Smooth muscle cell (in vitro differentiated cells): ENCODE data around the gene GSN. TPM values are rescaled to one million over a fixed set of nuclear protein-coding genes. Genes with fewer than 3 reads are reported as not detected.

Experiments
- DNase-seq: peaks from one replicate; lab custom pipeline; 2025; ENCODE audit not compliant: unreplicated experiment; lab: John Stamatoyannopoulos, UW
- H2AFZ ChIP-seq: fragments of 200-600 bp; sonication (generic); 2 replicates; pipeline ENCODE4 v1.6.0; 2016; ENCODE audit warnings: antibody characterized with exemption, low read depth, mild to moderate bottlenecking
- H3F3A ChIP-seq: fragments of 200-600 bp; sonication (generic); 2 replicates; pipeline ENCODE4 v1.6.0; 2017; ENCODE audit warnings: antibody characterized with exemption, low read depth
- H3K27ac ChIP-seq: fragments of 200-600 bp; sonication (generic); 2 replicates; pipeline ENCODE4 v1.5.1; 2016; ENCODE audit warnings: low read depth, mild to moderate bottlenecking
- H3K27me3 ChIP-seq: fragments of 200-600 bp; sonication (generic); 2 replicates; pipeline ENCODE4 v1.6.1; 2016; ENCODE audit warnings: low read depth, mild to moderate bottlenecking
- H3K36me3 ChIP-seq: fragments of 200-600 bp; sonication (generic); 2 replicates; pipeline ENCODE4 v1.5.1; 2016; ENCODE audit warnings: low read depth
- H3K4me1 ChIP-seq: fragments of 200-600 bp; sonication (generic); 2 replicates; pipeline ENCODE4 v1.5.1; 2016; ENCODE audit warnings: low read depth
- H3K4me2 ChIP-seq: fragments of 200-600 bp; sonication (generic); 2 replicates; pipeline ENCODE4 v1.6.0; 2016; ENCODE audit warnings: mild to moderate bottlenecking
- H3K4me3 ChIP-seq: fragments of 200-600 bp; sonication (generic); 2 replicates; pipeline ENCODE4 v1.5.1; 2016; ENCODE audit warnings: mild to moderate bottlenecking
- H3K79me2 ChIP-seq: fragments of 200-600 bp; sonication (generic); 2 replicates; pipeline ENCODE4 v1.6.0; 2016; ENCODE audit warnings: low read depth, mild to moderate bottlenecking
- H3K9ac ChIP-seq: fragments of 200-600 bp; sonication (generic); 2 replicates; pipeline ENCODE4 v1.6.0; 2016; ENCODE audit warnings: low read depth
- H3K9me3 ChIP-seq: fragments of 200-600 bp; sonication (generic); replicated peaks from 2 replicates; pipeline ENCODE4 v1.5.1; 2016; ENCODE audit warnings: low read depth
- H4K20me1 ChIP-seq: fragments of 200-600 bp; sonication (generic); 2 replicates; pipeline ENCODE4 v1.6.0; 2016; ENCODE audit warnings: low read depth
- CTCF ChIP-seq: fragments of 200-600 bp; sonication (generic); IDR thresholded peaks from 2 replicates; pipeline ENCODE4 v1.5.1; 2017; ENCODE audit warnings: borderline replicate concordance, mild to moderate bottlenecking, antibody characterized with exemption; ENCODE audit not compliant: insufficient read depth, poor library complexity, severe bottlenecking
- WGBS: methylation state at CpG from one replicate; pipeline ENCODE4 v1.1.7; 2016; ENCODE audit warnings: low lambda C conversion rate; 5-methylcytosine and 5-hydroxymethylcytosine counted together
- polyA plus RNA-seq: library from polyadenylated mRNA; unstranded; fragments of >200 nt; fragmentation: Nextera tagmentation; extraction: Ambion mirVana; gene quantifications from 2 replicates; pipeline ENCODE4 v1.2.1, GENCODE V29; 2016
- total RNA-seq: library from RNA; depleted of rRNA; stranded (reverse); fragments of >200 nt; gene quantifications from 2 replicates; pipeline ENCODE4 v1.2.3, GENCODE V29; 2014

Gene GSN
- total and polyA plus RNA-seq, 2 experiments from 2014 or later, result 337 to 685 TPM

GRCh38 chr9:121294151-121294743 is 26.3 kb downstream of the GSN start:
- H3K4me1 ChIP-seq, result peaks cover 27% of the 10 kb centered on the region
- no peaks in the 10 kb centered on the region for H3K9me3 ChIP-seq
- H3K4me2 ChIP-seq, result no peak overlapping the region
- peaks cover 13% of the 10 kb centered on the region for H3F3A ChIP-seq
- TF ChIP-seq CTCF, result no peak
- H4K20me1 ChIP-seq, result peaks cover 98% of the 10 kb centered on the region
- H3K27me3 ChIP-seq, result no peaks in the 10 kb centered on the region
- H3K36me3 ChIP-seq, result peaks cover 2% of the 10 kb centered on the region
- no peak for DNase-seq
- 96% methylated on average over 6 of the region's 6 CpGs for WGBS
- H3K4me3 ChIP-seq, result no peak overlapping the region
- H2AFZ ChIP-seq, result no peak overlapping the region
- peaks cover 71% of the 10 kb centered on the region for H3K79me2 ChIP-seq
- H3K9ac ChIP-seq, result no peak overlapping the region
- H3K27ac ChIP-seq, result no peak overlapping the region

- 95% methylated on average over 13 of the region's 13 CpGs for WGBS
- Histone ChIP-seq H3K9me3 (no peaks in the 10 kb centered on the region), H3K9ac (no peak overlapping the region), H3K4me1 (peaks cover 22% of the 10 kb centered on the region), H3K27ac (no peak overlapping the region), H4K20me1 (peaks cover 98% of the 10 kb centered on the region), H3F3A (peaks cover 7% of the 10 kb centered on the region), H3K4me2 (no peak overlapping the region), H2AFZ (no peak overlapping the region), H3K27me3 (no peaks in the 10 kb centered on the region), H3K4me3 (no peak overlapping the region), H3K79me2 (peaks cover 66% of the 10 kb centered on the region), H3K36me3 (peaks cover 2% of the 10 kb centered on the region)
- no peak for TF ChIP-seq CTCF
- no peak for DNase-seq
Observed at GRCh38 chr9:121294866-121295661, 27.1 kb downstream of the GSN start.

- DNase-seq, result no peak
Observed at GRCh38 chr9:121295662-121296191, 27.8 kb downstream of the GSN start.

More at GRCh38 chr9:121295662-121296191, 27.8 kb downstream of the GSN start:
- H3K9ac ChIP-seq, result no peak overlapping the region
- no peak overlapping the region for H2AFZ ChIP-seq
- H3K4me2 ChIP-seq, result no peak overlapping the region
- no peak for TF ChIP-seq CTCF
- no peaks in the 10 kb centered on the region for H3K9me3 ChIP-seq
- H3K36me3 ChIP-seq, result peaks cover 2% of the 10 kb centered on the region
- no peak overlapping the region for H3K4me3 ChIP-seq
- peaks cover 66% of the 10 kb centered on the region for H3K79me2 ChIP-seq
- peaks cover 22% of the 10 kb centered on the region for H3K4me1 ChIP-seq
- H3K27ac ChIP-seq, result no peak overlapping the region
- H3F3A ChIP-seq, result peaks cover 7% of the 10 kb centered on the region
- no peaks in the 10 kb centered on the region for H3K27me3 ChIP-seq
- H4K20me1 ChIP-seq, result peaks cover 98% of the 10 kb centered on the region
- 91% methylated on average over 5 of the region's 5 CpGs for WGBS
